Smooth muscle cell (in vitro differentiated cells): ENCODE results near the gene SPPL2A. TPM values are rescaled to one million over a fixed set of nuclear protein-coding genes. Genes with fewer than 3 reads are reported as not detected.
"Not testable (repeated sequence)": the region's sequence is repeated elsewhere in the genome, so short reads cannot be mapped to it uniquely, and the experiment has no call there.

Experiments
- DNase-seq: peaks from one replicate; lab custom pipeline; 2025; ENCODE audit not compliant: unreplicated experiment; lab: John Stamatoyannopoulos, UW
- H2AFZ ChIP-seq: fragments of 200-600 bp; sonication (generic); 2 replicates; pipeline ENCODE4 v1.6.0; 2016; ENCODE audit warnings: antibody characterized with exemption, low read depth, mild to moderate bottlenecking
- H3F3A ChIP-seq: fragments of 200-600 bp; sonication (generic); 2 replicates; pipeline ENCODE4 v1.6.0; 2017; ENCODE audit warnings: antibody characterized with exemption, low read depth
- H3K27ac ChIP-seq: fragments of 200-600 bp; sonication (generic); 2 replicates; pipeline ENCODE4 v1.5.1; 2016; ENCODE audit warnings: low read depth, mild to moderate bottlenecking
- H3K27me3 ChIP-seq: fragments of 200-600 bp; sonication (generic); 2 replicates; pipeline ENCODE4 v1.6.1; 2016; ENCODE audit warnings: low read depth, mild to moderate bottlenecking
- H3K36me3 ChIP-seq: fragments of 200-600 bp; sonication (generic); 2 replicates; pipeline ENCODE4 v1.5.1; 2016; ENCODE audit warnings: low read depth
- H3K4me1 ChIP-seq: fragments of 200-600 bp; sonication (generic); 2 replicates; pipeline ENCODE4 v1.5.1; 2016; ENCODE audit warnings: low read depth
- H3K4me2 ChIP-seq: fragments of 200-600 bp; sonication (generic); 2 replicates; pipeline ENCODE4 v1.6.0; 2016; ENCODE audit warnings: mild to moderate bottlenecking
- H3K4me3 ChIP-seq: fragments of 200-600 bp; sonication (generic); 2 replicates; pipeline ENCODE4 v1.5.1; 2016; ENCODE audit warnings: mild to moderate bottlenecking
- H3K79me2 ChIP-seq: fragments of 200-600 bp; sonication (generic); 2 replicates; pipeline ENCODE4 v1.6.0; 2016; ENCODE audit warnings: low read depth, mild to moderate bottlenecking
- H3K9ac ChIP-seq: fragments of 200-600 bp; sonication (generic); 2 replicates; pipeline ENCODE4 v1.6.0; 2016; ENCODE audit warnings: low read depth
- H3K9me3 ChIP-seq: fragments of 200-600 bp; sonication (generic); replicated peaks from 2 replicates; pipeline ENCODE4 v1.5.1; 2016; ENCODE audit warnings: low read depth
- H4K20me1 ChIP-seq: fragments of 200-600 bp; sonication (generic); 2 replicates; pipeline ENCODE4 v1.6.0; 2016; ENCODE audit warnings: low read depth
- WGBS: methylation state at CpG from one replicate; pipeline ENCODE4 v1.1.7; 2016; ENCODE audit warnings: low lambda C conversion rate; 5-methylcytosine and 5-hydroxymethylcytosine counted together
- polyA plus RNA-seq: library from polyadenylated mRNA; unstranded; fragments of >200 nt; fragmentation: Nextera tagmentation; extraction: Ambion mirVana; gene quantifications from 2 replicates; pipeline ENCODE4 v1.2.1, GENCODE V29; 2016
- total RNA-seq: library from RNA; depleted of rRNA; stranded (reverse); fragments of >200 nt; gene quantifications from 2 replicates; pipeline ENCODE4 v1.2.3, GENCODE V29; 2014
- TF ChIP-seq, protein P1 (sequence below): fragments of 200-600 bp; sonication (generic); IDR thresholded peaks from 2 replicates; pipeline ENCODE4 v1.5.1; 2017; ENCODE audit warnings: borderline replicate concordance, mild to moderate bottlenecking, antibody characterized with exemption; ENCODE audit not compliant: insufficient read depth, poor library complexity, severe bottlenecking

SPPL2A gene
- total and polyA plus RNA-seq, 2 experiments from 2014 or later, result 62.2 to 265 TPM

DNA sequence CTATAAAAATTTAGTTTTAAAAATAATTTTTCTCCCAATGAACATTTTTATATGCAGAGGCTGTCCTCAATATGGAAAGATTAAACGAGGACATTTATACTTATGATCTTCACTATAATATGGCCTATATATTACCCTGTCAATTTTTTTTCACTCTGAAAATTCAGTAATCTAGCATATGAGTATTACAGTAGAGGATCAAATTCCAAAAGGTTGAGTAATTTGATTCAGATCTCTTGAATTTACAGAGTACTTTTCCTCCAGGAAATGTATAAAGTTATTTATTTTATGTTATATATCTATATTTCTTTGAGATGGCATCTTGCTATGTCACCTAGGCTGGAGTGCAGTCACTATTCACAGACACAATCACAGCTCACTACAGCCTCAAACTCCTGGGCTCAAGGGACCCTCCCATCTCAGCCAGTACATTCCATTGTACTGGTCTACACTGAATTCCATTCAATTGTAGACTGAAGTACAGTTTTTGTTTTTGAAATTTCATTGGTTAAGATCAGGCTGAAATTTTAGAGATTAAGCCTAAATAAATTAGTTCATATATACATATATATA is 62.7 kb downstream of the SPPL2A start:
- H3K4me1 ChIP-seq, result no peaks in the 10 kb centered on the region
- H3F3A ChIP-seq, result no peaks in the 10 kb centered on the region
- no peak overlapping the region for H3K4me2 ChIP-seq
- no peaks in the 10 kb centered on the region for H3K79me2 ChIP-seq
- TF ChIP-seq, protein P1, sequence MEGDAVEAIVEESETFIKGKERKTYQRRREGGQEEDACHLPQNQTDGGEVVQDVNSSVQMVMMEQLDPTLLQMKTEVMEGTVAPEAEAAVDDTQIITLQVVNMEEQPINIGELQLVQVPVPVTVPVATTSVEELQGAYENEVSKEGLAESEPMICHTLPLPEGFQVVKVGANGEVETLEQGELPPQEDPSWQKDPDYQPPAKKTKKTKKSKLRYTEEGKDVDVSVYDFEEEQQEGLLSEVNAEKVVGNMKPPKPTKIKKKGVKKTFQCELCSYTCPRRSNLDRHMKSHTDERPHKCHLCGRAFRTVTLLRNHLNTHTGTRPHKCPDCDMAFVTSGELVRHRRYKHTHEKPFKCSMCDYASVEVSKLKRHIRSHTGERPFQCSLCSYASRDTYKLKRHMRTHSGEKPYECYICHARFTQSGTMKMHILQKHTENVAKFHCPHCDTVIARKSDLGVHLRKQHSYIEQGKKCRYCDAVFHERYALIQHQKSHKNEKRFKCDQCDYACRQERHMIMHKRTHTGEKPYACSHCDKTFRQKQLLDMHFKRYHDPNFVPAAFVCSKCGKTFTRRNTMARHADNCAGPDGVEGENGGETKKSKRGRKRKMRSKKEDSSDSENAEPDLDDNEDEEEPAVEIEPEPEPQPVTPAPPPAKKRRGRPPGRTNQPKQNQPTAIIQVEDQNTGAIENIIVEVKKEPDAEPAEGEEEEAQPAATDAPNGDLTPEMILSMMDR, result no peak
- no peaks in the 10 kb centered on the region for H3K36me3 ChIP-seq
- no peak for DNase-seq
- H3K4me3 ChIP-seq, result no peak overlapping the region
- no peaks in the 10 kb centered on the region for H4K20me1 ChIP-seq
- H3K27ac ChIP-seq, result no peak overlapping the region
- H2AFZ ChIP-seq, result no peak overlapping the region
- H3K9me3 ChIP-seq, result no peaks in the 10 kb centered on the region
- no peaks in the 10 kb centered on the region for H3K27me3 ChIP-seq
- WGBS, result 98% methylated on average over 1 of the region's 1 CpG
- H3K9ac ChIP-seq, result no peak overlapping the region

DNA sequence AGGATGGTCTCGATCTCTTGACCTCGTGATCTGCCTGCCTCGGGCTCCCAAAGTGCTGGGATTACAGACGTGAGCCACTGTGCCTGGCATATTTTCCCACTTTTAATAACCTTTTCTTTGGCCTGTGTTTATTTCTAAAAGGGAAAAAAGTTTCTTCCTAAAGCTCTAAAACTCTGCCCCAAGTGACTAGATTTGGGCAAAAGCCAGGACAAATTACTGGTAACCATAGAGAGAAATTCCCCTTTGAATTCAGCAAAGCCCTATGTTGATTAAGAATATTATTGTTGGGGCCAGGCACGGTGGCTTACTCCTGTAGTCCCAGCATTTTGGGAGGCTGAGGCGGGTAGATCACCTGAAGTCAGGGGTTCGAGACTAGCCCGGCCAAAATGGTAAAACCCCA is 67.4 kb downstream of the SPPL2A start:
- TF ChIP-seq, protein P1, result no peak
- H3K4me1 ChIP-seq, result no peaks in the 10 kb centered on the region

DNA sequence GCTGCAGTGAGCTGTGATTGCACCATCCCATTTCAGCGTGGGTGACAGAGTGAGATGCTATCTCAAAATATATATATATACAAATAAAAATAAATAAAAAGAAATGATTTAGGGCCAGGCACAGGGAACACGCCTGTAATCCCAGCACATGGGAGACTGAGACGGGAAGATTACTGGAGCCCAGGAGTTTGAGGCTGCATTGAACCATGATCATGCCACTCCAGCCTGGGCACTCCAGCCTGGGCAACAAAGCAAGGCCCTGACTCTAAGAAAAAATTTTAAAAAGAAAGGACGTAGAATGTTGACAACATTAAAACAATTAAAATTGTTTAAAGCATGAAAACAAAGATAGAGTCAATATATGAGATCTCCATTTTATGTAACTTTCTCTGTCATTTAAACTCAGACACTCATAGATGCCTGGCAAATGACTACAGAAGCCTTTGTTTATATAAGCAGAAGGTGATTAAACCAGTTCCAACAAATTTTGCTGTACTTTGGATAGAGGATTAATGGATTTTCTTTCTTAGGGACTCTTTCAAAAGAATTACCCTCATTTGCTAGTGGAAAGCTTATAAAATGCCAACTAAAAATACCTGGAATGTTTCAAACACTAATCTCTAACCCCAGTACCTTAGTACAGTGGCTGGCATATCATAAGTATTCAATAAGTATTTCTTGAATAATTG is 68.3 kb downstream of the SPPL2A start:
- H3K4me1 ChIP-seq, result no peaks in the 10 kb centered on the region
- TF ChIP-seq, protein P1, result no peak

More for the DNA sequence above, 67.4 kb downstream of the SPPL2A start:
- Histone ChIP-seq H3K4me3 (no peak overlapping the region), H3K27me3 (no peaks in the 10 kb centered on the region), H3K27ac (no peak overlapping the region), H2AFZ (no peak overlapping the region), H3K4me2 (no peak overlapping the region), H3K9me3 (no peaks in the 10 kb centered on the region), H4K20me1 (no peaks in the 10 kb centered on the region), H3F3A (no peaks in the 10 kb centered on the region), H3K36me3 (no peaks in the 10 kb centered on the region), H3K79me2 (no peaks in the 10 kb centered on the region), H3K9ac (no peak overlapping the region)
- no peak for DNase-seq
- 95% methylated on average over 8 of the region's 8 CpGs for WGBS

DNA sequence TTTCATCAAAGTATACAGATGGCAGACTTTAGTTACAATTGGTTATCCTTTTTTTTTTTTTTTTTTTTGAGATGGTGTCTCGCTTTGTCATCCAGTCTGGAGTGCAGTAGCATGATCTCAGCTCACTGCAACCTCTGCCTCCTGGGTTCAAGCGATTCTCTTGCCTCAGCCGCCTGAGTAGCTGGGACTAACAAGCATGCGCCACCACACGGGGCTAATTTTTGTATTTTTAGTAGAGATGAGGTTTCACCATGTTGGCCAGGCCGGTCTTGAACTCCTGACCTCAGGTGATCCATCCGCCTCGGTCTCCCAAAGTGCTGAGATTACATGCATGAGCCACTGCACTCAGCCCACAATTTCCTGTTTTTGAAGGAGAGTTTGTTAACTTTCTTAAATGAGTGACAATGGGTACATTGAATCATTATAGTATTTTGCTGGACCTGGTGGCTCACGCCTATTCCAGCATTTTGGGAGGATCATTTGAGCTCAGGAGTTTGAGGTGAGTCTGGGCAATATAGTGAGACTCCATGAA is 70.8 kb downstream of the SPPL2A start:
- WGBS, result over 99% methylated on average over 9 of the region's 9 CpGs
- H3K27ac ChIP-seq, DNase-seq, H3K4me1 ChIP-seq, H3F3A ChIP-seq, H3K9me3 ChIP-seq, H3K27me3 ChIP-seq, H3K36me3 ChIP-seq, H2AFZ ChIP-seq, H3K4me2 ChIP-seq, H3K4me3 ChIP-seq, H4K20me1 ChIP-seq, H3K79me2 ChIP-seq, H3K9ac ChIP-seq: not testable (repeated sequence)

More for the DNA sequence above, 68.3 kb downstream of the SPPL2A start:
- H3K36me3 ChIP-seq, result no peaks in the 10 kb centered on the region
- H3K4me2 ChIP-seq, result peak overlapping the region; percentile 48
- H3K27me3 ChIP-seq, result no peaks in the 10 kb centered on the region
- 95% methylated on average over 4 of the region's 4 CpGs for WGBS
- no peak for DNase-seq
- H3F3A ChIP-seq, result no peaks in the 10 kb centered on the region
- no peaks in the 10 kb centered on the region for H3K9me3 ChIP-seq
- no peaks in the 10 kb centered on the region for H3K79me2 ChIP-seq
- H4K20me1 ChIP-seq, result no peaks in the 10 kb centered on the region
- no peak overlapping the region for H2AFZ ChIP-seq
- no peak overlapping the region for H3K27ac ChIP-seq
- H3K9ac ChIP-seq, result no peak overlapping the region
- no peak overlapping the region for H3K4me3 ChIP-seq
